T-helper 22 cell (primary cell): Measurements from ENCODE around the gene LMOD1.
"Not testable (repeated sequence)": the region's sequence is repeated elsewhere in the genome, so short reads cannot be mapped to it uniquely, and the experiment has no call there.

Source experiments
- DNase-seq: peaks from one replicate; pipeline ENCODE4 v3.0.0-alpha.2; 2020; ENCODE audit warnings: low read depth

Gene LMOD1

DNA sequence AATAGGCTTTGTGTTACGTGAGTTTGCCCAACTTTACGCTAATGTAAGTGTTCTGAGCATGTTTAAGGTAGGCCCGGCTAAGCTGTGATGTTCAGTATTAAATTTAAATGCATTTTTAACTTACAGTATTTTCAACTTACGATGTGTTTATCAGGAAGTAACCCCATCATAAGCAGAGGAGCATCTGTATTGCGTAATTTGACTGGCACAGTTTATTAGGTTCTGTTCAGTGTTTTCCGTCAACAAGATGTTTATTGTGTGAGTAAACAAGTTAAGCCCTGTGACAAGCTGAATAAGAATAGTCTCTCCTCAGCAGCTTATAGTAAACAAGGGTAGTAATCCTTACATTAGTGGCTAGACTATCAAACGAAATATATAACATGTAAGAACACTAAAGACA lies 84.9 kb downstream of the LMOD1 start:
- no peak for DNase-seq

DNA sequence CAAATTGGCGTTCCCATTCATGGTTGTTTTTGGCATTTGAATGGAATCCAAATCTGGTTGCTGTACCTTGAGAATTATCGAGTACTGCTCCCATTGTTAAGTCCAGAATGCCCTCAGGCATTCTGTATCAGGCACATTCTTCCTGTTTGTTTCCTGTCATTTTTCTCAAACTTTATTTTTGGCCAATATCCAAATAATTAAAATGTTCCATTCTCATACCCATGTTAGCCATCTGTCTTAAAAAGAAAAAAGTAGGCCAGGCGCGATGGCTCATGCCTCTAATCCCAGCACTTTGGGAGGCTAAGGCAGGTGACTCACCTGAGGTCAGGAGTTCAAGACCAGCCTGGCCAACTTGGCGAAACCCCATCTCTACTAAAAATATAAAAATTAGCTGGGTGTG lies 86.9 kb downstream of the LMOD1 start:
- DNase-seq = no peak

DNA sequence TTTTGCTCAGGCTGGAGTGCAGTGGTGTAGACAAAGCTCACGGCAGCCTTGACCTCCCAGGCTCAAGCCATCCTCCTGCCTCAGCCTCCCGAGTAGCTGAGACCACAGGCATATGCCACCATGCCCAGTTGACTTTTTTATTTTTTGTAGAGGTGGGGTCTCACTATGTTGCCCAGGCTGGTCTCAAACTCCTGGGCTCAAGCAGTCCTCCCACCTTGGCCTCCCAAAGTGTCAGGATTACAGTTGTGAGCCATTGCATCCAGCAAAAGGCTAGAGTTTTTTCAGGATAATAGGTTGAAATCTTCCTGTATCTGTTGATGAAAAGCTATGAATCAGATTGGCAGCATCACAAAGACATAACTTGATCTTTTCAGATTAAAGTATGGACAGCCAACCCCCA lies 89.6 kb downstream of the LMOD1 start:
- DNase-seq = not testable (repeated sequence)

DNA sequence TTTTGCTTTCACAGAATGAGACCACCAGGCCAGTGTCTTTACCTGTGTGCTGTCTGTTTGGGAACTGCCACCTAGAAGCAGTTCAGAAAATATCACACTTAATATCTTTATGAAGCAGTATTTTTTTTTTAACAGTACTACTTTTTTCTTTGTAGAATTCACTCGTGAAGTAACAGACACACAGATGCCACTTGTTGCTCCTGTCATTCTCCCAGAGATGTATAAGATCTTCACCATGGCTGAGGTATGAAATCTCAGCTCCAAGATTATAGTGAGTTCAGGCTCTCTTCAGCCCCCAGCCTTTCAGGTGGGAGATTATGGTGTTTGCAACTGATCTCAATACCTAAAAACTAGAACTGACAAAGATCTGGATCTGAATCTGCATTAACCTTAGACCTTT lies 94.4 kb downstream of the LMOD1 start:
- DNase-seq = no peak

DNA sequence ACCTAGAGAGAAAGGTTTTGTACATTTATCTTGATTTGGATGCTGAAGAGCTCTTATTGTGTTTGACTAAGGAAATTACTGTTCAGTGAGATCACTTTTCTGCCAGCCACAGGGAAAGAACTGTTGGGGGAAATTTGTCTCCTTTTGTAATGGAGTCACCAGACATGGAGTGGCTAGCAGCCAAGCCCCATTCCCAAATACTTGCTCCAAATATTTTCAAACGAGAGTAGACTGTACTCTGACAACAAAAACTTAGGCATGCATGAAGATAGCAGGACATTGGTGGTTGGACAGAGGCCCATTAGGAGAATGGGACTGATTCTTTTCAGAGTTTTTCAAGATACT lies 96.3 kb downstream of the LMOD1 start:
- DNase-seq = no peak

DNA sequence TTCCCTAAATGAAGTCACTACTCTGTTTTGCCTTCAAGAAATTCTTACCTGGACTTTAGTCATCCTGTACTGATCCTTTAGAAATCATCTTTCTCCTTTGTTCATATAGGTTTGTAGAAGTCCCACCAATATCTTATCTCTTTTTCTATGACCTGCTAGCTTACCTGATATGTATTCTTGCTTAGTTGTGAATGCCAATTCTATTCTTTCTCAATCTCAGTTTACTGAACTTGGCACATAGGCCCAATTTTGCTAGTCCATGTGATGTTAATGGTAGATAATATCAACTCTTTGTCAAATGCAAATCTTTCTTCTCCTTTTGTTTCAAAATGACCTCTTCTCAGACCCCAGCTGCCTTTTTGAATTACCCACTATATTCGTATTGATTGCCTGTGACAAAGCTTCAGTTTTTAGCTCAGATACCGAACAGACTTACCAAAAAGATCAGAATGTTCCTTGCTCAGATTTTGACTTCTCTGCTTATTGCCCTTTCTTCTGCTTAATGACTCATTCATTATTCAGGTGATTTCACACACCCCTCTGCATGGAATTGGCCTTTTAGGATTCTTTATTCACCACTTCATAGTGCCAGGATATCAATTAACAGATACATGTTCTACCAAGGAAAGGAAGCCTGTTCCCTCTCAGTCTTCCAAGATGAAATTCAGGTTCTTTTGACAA lies 96.8 kb downstream of the LMOD1 start:
- DNase-seq = no peak

DNA sequence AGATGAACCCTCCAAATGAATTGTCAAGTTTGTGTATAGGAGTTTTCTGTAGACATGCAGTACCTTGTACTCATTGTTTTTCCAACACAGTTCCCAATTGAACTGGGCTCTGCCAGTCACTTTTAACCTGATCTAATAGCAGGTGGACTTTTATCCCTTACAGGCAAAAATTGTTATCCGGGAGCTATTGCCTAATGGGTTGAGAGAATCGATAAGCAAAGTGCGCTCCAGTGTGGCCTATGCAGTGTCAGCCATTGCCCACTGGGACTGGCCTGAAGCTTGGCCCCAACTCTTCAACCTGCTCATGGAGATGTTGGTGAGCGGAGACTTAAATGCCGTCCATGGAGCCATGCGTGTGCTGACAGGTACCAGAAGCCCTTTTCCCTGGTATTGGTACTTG lies 98.1 kb downstream of the LMOD1 start:
- DNase-seq = no peak

DNA sequence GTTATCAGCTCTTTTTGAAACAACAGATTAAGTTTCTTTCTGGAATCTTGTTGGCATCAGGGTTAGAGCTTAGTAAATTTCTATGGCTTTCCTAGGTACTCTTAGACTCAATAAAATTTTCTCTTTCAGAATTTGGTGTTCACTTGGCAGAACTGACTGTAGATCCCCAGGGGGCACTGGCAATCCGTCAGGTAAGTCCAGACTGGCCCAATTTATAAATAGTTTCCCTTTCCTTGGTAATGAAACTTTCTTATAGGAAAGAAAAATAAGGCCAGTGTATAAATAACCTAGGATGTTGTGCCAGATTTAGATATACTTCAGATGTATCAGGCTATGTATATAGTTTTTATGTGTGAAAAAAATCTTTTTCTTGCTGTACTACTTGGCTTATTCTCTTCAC lies 99.2 kb downstream of the LMOD1 start:
- DNase-seq = no peak
